Endothelial cell of umbilical vein (primary cell): ENCODE data around the gene CELA3A.

Experiments
- CTCF ChIP-seq, 2 donors: IDR thresholded peaks; 1 replicate in 1 of 2; 2 replicates in 1 of 2; pipeline ENCODE4 v1.5.1; 2011; ENCODE audit warnings: low read length in 2 of 2, mild to moderate bottlenecking in 2 of 2, moderate library complexity in 2 of 2, control low read depth in 1 of 2, inconsistent platforms in 1 of 2, low read depth in 1 of 2; ENCODE audit not compliant: insufficient read depth in 1 of 2; ENCODE audit errors: extremely low read depth in 1 of 2
- POLR2A ChIP-seq: IDR thresholded peaks from 2 replicates; pipeline ENCODE4 v1.6.1; 2012; ENCODE audit warnings: low read depth, mild to moderate bottlenecking, control low read depth, low read length
- POLR2AphosphoS5 ChIP-seq: IDR thresholded peaks from 2 replicates; pipeline ENCODE4 v1.6.1; 2012; ENCODE audit warnings: low read depth, mild to moderate bottlenecking, control low read depth, low read length, moderate library complexity; ENCODE audit not compliant: insufficient read depth

- no peak for TF ChIP-seq POLR2A
- TF ChIP-seq CTCF (IDR thresholded peaks at IDR 0.05; ENCODE audit: extremely low read depth in 1 of 2, insufficient read depth in 1 of 2, low read depth in 1 of 2, low read length in 2 of 2) = no peak
- TF ChIP-seq POLR2AphosphoS5 = no peak
Measured at GRCh38 chr1:22041505-22041904, 40.0 kb downstream of the CELA3A start.
